HCEC 1CT (cell line): ENCODE measurements around the gene DNAAF2.

Experiments
- DNase-seq: peaks from one replicate; pipeline ENCODE4 v3.0.0-alpha.2; 2017

DNAAF2 gene

GRCh38 chr14:49634547-49635334 lies at the start of gene DNAAF2:
Gene DNAAF2 (minus strand): TSS chr14:49635244. CDS start chr14:49635149, 95 bp downstream.
- DNase-seq = peak; percentile 67

GRCh38 chr14:49679271-49679670 lies 44.2 kb upstream of the DNAAF2 start:
- DNase-seq = peak; percentile 2

- no peak for DNase-seq
Observed at GRCh38 chr14:49677643-49678042, 42.6 kb upstream of the DNAAF2 start.

GRCh38 chr14:49673586-49673985 lies 38.5 kb upstream of the DNAAF2 start:
- no peak for DNase-seq

GRCh38 chr14:49670475-49670874 lies 35.4 kb upstream of the DNAAF2 start:
- DNase-seq = no peak

GRCh38 chr14:49659526-49660455 lies 24.7 kb upstream of the DNAAF2 start:
- DNase-seq = no peak

- peak; percentile 2 for DNase-seq
Observed at GRCh38 chr14:49657500-49657899, 22.5 kb upstream of the DNAAF2 start.

GRCh38 chr14:49654511-49654910 lies 19.5 kb upstream of the DNAAF2 start:
- DNase-seq = no peak

- no peak for DNase-seq
Observed at GRCh38 chr14:49653508-49653907, 18.5 kb upstream of the DNAAF2 start.

- DNase-seq = no peak
Observed at GRCh38 chr14:49642163-49642562, 7.1 kb upstream of the DNAAF2 start.

GRCh38 chr14:49641697-49642129 lies 6.7 kb upstream of the DNAAF2 start:
- DNase-seq = no peak

- DNase-seq = no peak
Observed at GRCh38 chr14:49640540-49641417, 5.7 kb upstream of the DNAAF2 start.

- no peak for DNase-seq
Observed at GRCh38 chr14:49637534-49638078, 2.6 kb upstream of the DNAAF2 start.

GRCh38 chr14:49636866-49637265 lies 1.8 kb upstream of the DNAAF2 start:
- no peak for DNase-seq

GRCh38 chr14:49633640-49634546 lies 1.2 kb downstream of the DNAAF2 start:
- DNase-seq = peak; percentile 94

GRCh38 chr14:49623941-49624839 lies 10.9 kb downstream of the DNAAF2 start:
- DNase-seq = peak; percentile 26

- DNase-seq = no peak
Observed at GRCh38 chr14:49623387-49623786, 11.7 kb downstream of the DNAAF2 start.

- no peak for DNase-seq
Observed at GRCh38 chr14:49622022-49622607, 12.9 kb downstream of the DNAAF2 start.

GRCh38 chr14:49621114-49621881 lies 13.7 kb downstream of the DNAAF2 start:
- peak; percentile 54 for DNase-seq
